Measurements from ENCODE around the gene B9D1. TPM values are rescaled to one million over a fixed set of nuclear protein-coding genes. Genes with fewer than 3 reads are reported as not detected.

B9D1 gene
- total RNA-seq, 1 experiment from 2014 or later = 20.0 TPM

- no peaks in the 10 kb centered on the region for H3K79me2 ChIP-seq (ENCODE audit: insufficient read depth, low read length)
- POLR2A ChIA-PET = no interaction called here
- H2AFZ ChIP-seq (ENCODE audit: low read depth, low read length, poor library complexity, severe bottlenecking) = no peak overlapping the region
- no peak overlapping the region for H3K4me3 ChIP-seq (replicated peaks in 1 of 2; ENCODE audit: low read depth in 1 of 2, low read length in 2 of 2)
- no peaks in the 10 kb centered on the region for H3K9me3 ChIP-seq (ENCODE audit: control insufficient read depth in 1 of 2, insufficient read depth in 1 of 2, low read depth in 1 of 2, low read length in 2 of 2)
- TF ChIP-seq YY1 (IDR thresholded peaks at IDR 0.05; ENCODE audit: extremely low read depth, insufficient replicate concordance, low read depth, low read length) (no peak), ATF3 (IDR thresholded peaks at IDR 0.05) (no peak)
- no peak overlapping the region for H3K27ac ChIP-seq (ENCODE audit: low read depth, low read length)
- no peak overlapping the region for H3K4me2 ChIP-seq (ENCODE audit: low read length)
- RAD21 ChIA-PET (ENCODE audit: low non-redundant PET in 1 of 2, low total read pairs in 2 of 2, uncharacterized antibody in 2 of 2, unreplicated experiment in 2 of 2) = no interaction called here
- CTCF ChIA-PET = no interaction called here
- H3K9me2 ChIP-seq (ENCODE audit: insufficient read depth) = no peaks in the 10 kb centered on the region
- H3K9ac ChIP-seq (ENCODE audit: low read length) = no peak overlapping the region
- no TSS peak for BruUV-seq (replicated peaks)
- no peaks in the 10 kb centered on the region for H3K27me3 ChIP-seq (ENCODE audit: insufficient read depth, low read length)
- no peaks in the 10 kb centered on the region for H4K20me1 ChIP-seq (ENCODE audit: insufficient read depth)
- H3K4me1 ChIP-seq (ENCODE audit: control insufficient read depth in 1 of 2, insufficient read depth in 2 of 2, low read length in 2 of 2) = peaks cover 28% of the 10 kb centered on the region in 2 experiments
- no peaks in the 10 kb centered on the region; a peak in 1 of 4 replicates for H3K36me3 ChIP-seq (ENCODE audit: control insufficient read depth in 1 of 2, insufficient read depth in 2 of 2, low read length in 2 of 2)
- DNase-seq (ENCODE audit: low read depth, low spot score) = no peak
- ATAC-seq = no peak
- intact Hi-C loops (cut with micrococcal nuclease) = no loop called here
Observed at GRCh38 chr17:19343256-19343630, 19.3 kb downstream of the B9D1 start.

GRCh38 chr17:19342611-19343255 is 19.8 kb downstream of the B9D1 start:
- intact Hi-C loops (cut with micrococcal nuclease) = no loop called here
- Histone ChIP-seq H3K4me1 (ENCODE audit: control insufficient read depth in 1 of 2, insufficient read depth in 2 of 2, low read length in 2 of 2) (peaks cover 28% of the 10 kb centered on the region in 2 experiments), H3K4me2 (ENCODE audit: low read length) (no peak overlapping the region), H3K27me3 (ENCODE audit: insufficient read depth, low read length) (no peaks in the 10 kb centered on the region), H3K9me3 (ENCODE audit: control insufficient read depth in 1 of 2, insufficient read depth in 1 of 2, low read depth in 1 of 2, low read length in 2 of 2) (no peaks in the 10 kb centered on the region), H3K36me3 (ENCODE audit: control insufficient read depth in 1 of 2, insufficient read depth in 2 of 2, low read length in 2 of 2) (no peaks in the 10 kb centered on the region; a peak in 1 of 4 replicates), H3K79me2 (ENCODE audit: insufficient read depth, low read length) (no peaks in the 10 kb centered on the region), H4K20me1 (ENCODE audit: insufficient read depth) (no peaks in the 10 kb centered on the region), H3K4me3 (replicated peaks in 1 of 2; ENCODE audit: low read depth in 1 of 2, low read length in 2 of 2) (no peak overlapping the region), H3K9me2 (ENCODE audit: insufficient read depth) (no peaks in the 10 kb centered on the region), H3K9ac (ENCODE audit: low read length) (no peak overlapping the region), H2AFZ (ENCODE audit: low read depth, low read length, poor library complexity, severe bottlenecking) (no peak overlapping the region), H3K27ac (ENCODE audit: low read depth, low read length) (no peak overlapping the region)
- DNase-seq (ENCODE audit: low read depth, low spot score) (no peak), ATAC-seq (no peak)
- ChIA-PET POLR2A (no interaction called here), CTCF (no interaction called here), RAD21 (ENCODE audit: low non-redundant PET in 1 of 2, low total read pairs in 2 of 2, uncharacterized antibody in 2 of 2, unreplicated experiment in 2 of 2) (no interaction called here)
- BruUV-seq (replicated peaks) = no TSS peak
- TF ChIP-seq SP1 (IDR thresholded peaks at IDR 0.05; ENCODE audit: low read depth) (no peak), CEBPB (IDR thresholded peaks at IDR 0.05; ENCODE audit: low read depth) (no peak), ZNF274 (IDR thresholded peaks at IDR 0.05; ENCODE audit: low read depth, low read length) (no peak), SRF (IDR thresholded peaks at IDR 0.05; ENCODE audit: low read depth) (no peak), RAD21 (IDR thresholded peaks at IDR 0.05; ENCODE audit: low read depth) (no peak), ELF1 (IDR thresholded peaks at IDR 0.05; ENCODE audit: borderline replicate concordance, low read depth) (no peak), EZH2phosphoT487 (IDR thresholded peaks at IDR 0.05; ENCODE audit: borderline replicate concordance) (no peak), POLR2A (IDR thresholded peaks at IDR 0.05; ENCODE audit: borderline replicate concordance, extremely low read depth, insufficient read depth, insufficient read length) (no peak), CBX3 (IDR thresholded peaks at IDR 0.05; ENCODE audit: low read depth) (no peak), CTCF (IDR thresholded peaks at IDR 0.05 in 2 of 3, conservative IDR thresholded peaks at IDR 0.05 in 1 of 3; ENCODE audit: borderline replicate concordance in 1 of 3, insufficient read depth in 1 of 3, low read depth in 2 of 3, low read length in 2 of 3) (no peak), ZBTB33 (IDR thresholded peaks at IDR 0.05; ENCODE audit: extremely low read depth, insufficient replicate concordance, low read length) (no peak), TCF7L2 (IDR thresholded peaks at IDR 0.05; ENCODE audit: borderline replicate concordance, extremely low read depth, insufficient read depth, insufficient read length) (no peak), YY1 (IDR thresholded peaks at IDR 0.05; ENCODE audit: extremely low read depth, insufficient replicate concordance, low read depth, low read length) (no peak), POLR2AphosphoS5 (IDR thresholded peaks at IDR 0.05; ENCODE audit: low read depth, low read length) (no peak), EZH2 (IDR thresholded peaks at IDR 0.05) (no peak), FOSL1 (IDR thresholded peaks at IDR 0.05; ENCODE audit: low read depth) (no peak), JUND (IDR thresholded peaks at IDR 0.05) (no peak)

Data from HCT116 (cell line).